Activated CD4-positive, alpha-beta memory T cell treated with anti-CD3 and anti-CD28 coated beads, Interleukin-2, amount 10 ng/mL, durations not matched to agents 7 days and 5 days (primary cell): ENCODE results near the gene MBP. TPM values are rescaled to one million over a fixed set of nuclear protein-coding genes. Genes with fewer than 3 reads are reported as not detected.
A peak's percentile ranks its signal among the peaks of the same experiment; 100 is the strongest.

Source experiments
- CTCF ChIA-PET: fragments of 350-600 bp; sonication (Branson Sonifier 250); formaldehyde crosslinking; loops from one replicate; lab custom pipeline; 2021; ENCODE audit warnings: antibody characterized with exemption, inconsistent platforms; lab: Charles Lee
- POLR2A ChIA-PET: fragments of 350-600 bp; sonication (Branson Sonifier 250); formaldehyde crosslinking; loops from one replicate; lab custom pipeline; 2021; ENCODE audit warnings: antibody characterized with exemption; lab: Charles Lee
- DNase-seq: peaks from one replicate; pipeline ENCODE4 v3.0.0-alpha.2; 2020
- H3K27ac Mint-ChIP-seq: one replicate; pipeline ENCODE4 v1.8.0; 2021; ENCODE audit warnings: mild to moderate bottlenecking, mixed read lengths
- H3K27me3 Mint-ChIP-seq: one replicate; pipeline ENCODE4 v1.8.0; 2021; ENCODE audit warnings: mixed read lengths
- H3K36me3 Mint-ChIP-seq: one replicate; pipeline ENCODE4 v1.8.0; 2021; ENCODE audit warnings: low read depth, mixed read lengths
- H3K4me1 Mint-ChIP-seq: one replicate; pipeline ENCODE4 v1.8.0; 2021; ENCODE audit warnings: mixed read lengths
- H3K4me3 Mint-ChIP-seq: one replicate; pipeline ENCODE4 v1.8.0; 2021; ENCODE audit warnings: mild to moderate bottlenecking, mixed read lengths
- H3K9me3 Mint-ChIP-seq: one replicate; pipeline ENCODE4 v1.8.0; 2021; ENCODE audit warnings: mixed read lengths
- total RNA-seq, 2 experiments: library from RNA; stranded (reverse); gene quantifications; one replicate each; pipeline ENCODE4 v1.2.3, GENCODE V29; 2021

The MBP gene
- total RNA-seq, 2 experiments from 2014 or later = 81.4 to 95.3 TPM

DNA sequence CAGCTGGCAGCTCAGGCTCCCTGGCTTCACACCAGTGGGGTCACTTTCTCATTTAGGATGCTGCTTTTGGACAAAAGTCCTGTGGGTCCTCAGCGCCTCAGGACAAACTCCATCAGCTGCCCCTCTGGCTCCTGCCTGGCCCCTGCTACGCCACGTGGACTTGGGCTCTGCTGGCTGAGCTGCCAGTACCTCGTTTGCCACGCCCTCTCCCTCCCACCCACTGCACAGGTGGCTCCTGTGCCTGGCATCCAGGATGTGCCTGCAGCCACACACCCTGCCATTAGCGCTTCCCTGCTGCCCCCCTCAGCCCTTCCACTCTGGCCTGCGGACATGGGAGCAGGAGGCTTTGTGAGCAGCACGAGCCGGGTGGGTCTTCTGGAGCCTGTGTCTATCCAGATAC, 191.3 kb downstream of the MBP start:
- Mint-ChIP-seq H3K36me3 (peaks cover 20% of the 10 kb centered on the region), H3K4me3 (no peak overlapping the region), H3K4me1 (peaks cover 4% of the 10 kb centered on the region), H3K27me3 (no peaks in the 10 kb centered on the region), H3K27ac (no peak overlapping the region), H3K9me3 (no peaks in the 10 kb centered on the region)
- CTCF ChIA-PET = no interaction called here
- POLR2A ChIA-PET = no interaction called here
- no peak for DNase-seq

DNA sequence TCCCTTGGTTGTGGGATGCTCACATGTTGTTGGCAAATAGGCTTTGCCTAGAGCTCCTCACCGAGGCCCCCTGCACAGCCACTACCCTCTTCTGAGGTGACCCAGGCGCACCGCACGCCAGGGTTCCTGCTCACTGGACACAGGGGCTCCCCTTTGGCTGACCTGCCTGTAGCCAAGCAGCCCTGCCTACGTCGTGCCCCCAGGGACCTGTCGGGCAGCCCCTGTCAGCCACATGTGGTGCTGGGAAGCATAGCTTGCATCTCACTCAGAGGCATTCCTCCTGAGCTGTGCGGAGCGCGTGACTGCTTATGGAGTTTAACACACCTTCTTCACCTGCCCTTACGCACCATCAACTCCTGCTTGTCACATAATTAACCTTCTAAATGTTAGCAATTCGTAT, 194.0 kb downstream of the MBP start:
- Mint-ChIP-seq H3K27me3 (no peaks in the 10 kb centered on the region), H3K36me3 (peaks cover 13% of the 10 kb centered on the region), H3K9me3 (no peaks in the 10 kb centered on the region), H3K27ac (no peak overlapping the region), H3K4me3 (no peak overlapping the region), H3K4me1 (no peaks in the 10 kb centered on the region)
- CTCF ChIA-PET = no interaction called here
- POLR2A ChIA-PET = no interaction called here
- no peak for DNase-seq

DNA sequence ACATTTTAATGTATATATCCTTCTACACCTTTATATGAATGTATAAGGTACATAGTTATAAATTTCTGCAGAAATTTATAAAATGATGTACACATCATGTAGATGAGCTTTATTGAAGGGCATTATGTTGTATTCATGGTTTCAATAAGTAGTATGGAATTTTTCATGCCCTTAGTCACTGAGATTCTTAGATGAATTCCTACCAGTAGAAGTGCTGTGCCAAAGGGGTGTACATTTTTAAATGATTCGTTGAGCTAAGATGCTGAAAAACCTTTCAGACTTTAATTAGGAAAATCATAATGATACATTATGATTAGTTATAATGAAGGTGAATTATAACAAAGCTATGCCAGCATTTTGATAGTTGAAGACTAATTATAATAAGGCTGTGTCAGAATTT, 195.0 kb downstream of the MBP start:
- no peak for DNase-seq

DNA sequence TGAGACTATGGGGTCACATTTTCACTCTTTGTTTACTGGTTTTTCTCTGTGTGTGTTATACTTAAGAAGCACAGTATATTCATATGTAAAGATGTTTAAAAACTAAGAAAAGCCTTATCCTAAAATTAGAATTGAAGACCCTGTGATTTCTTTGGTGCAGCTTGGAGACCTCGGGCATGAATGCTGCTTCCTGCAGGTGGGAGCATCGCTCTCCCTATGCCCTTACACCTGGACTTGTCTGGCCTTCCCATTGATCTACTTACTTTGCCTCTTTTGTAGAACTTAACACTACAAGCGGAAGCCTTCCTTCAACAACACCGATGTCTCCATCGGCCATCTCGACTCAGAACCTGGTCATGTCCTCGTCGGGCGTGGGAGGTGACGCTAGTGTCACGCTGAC, 195.7 kb downstream of the MBP start:
- Mint-ChIP-seq H3K27ac (no peak overlapping the region), H3K4me1 (peaks cover 10% of the 10 kb centered on the region), H3K9me3 (no peaks in the 10 kb centered on the region), H3K36me3 (peaks cover 21% of the 10 kb centered on the region), H3K27me3 (no peaks in the 10 kb centered on the region), H3K4me3 (no peak overlapping the region)
- ChIA-PET POLR2A (no interaction called here), CTCF (interaction anchor here (1.1 to 1.2 kb wide), 2 partner anchors 15 kb away, joined by 3 read pairs; no protein-coding TSS in a partner anchor)
- DNase-seq = no peak

More for the DNA sequence above, 195.0 kb downstream of the MBP start:
- no peaks in the 10 kb centered on the region for H3K9me3 Mint-ChIP-seq
- H3K4me1 Mint-ChIP-seq = peaks cover 3% of the 10 kb centered on the region
- ChIA-PET CTCF (interaction anchor here (1.1 to 1.2 kb wide), 2 partner anchors 14 to 15 kb away, joined by 3 read pairs; no protein-coding TSS in a partner anchor), POLR2A (no interaction called here)
- H3K27ac Mint-ChIP-seq = no peak overlapping the region
- peaks cover 16% of the 10 kb centered on the region for H3K36me3 Mint-ChIP-seq
- H3K27me3 Mint-ChIP-seq = no peaks in the 10 kb centered on the region
- no peak overlapping the region for H3K4me3 Mint-ChIP-seq

DNA sequence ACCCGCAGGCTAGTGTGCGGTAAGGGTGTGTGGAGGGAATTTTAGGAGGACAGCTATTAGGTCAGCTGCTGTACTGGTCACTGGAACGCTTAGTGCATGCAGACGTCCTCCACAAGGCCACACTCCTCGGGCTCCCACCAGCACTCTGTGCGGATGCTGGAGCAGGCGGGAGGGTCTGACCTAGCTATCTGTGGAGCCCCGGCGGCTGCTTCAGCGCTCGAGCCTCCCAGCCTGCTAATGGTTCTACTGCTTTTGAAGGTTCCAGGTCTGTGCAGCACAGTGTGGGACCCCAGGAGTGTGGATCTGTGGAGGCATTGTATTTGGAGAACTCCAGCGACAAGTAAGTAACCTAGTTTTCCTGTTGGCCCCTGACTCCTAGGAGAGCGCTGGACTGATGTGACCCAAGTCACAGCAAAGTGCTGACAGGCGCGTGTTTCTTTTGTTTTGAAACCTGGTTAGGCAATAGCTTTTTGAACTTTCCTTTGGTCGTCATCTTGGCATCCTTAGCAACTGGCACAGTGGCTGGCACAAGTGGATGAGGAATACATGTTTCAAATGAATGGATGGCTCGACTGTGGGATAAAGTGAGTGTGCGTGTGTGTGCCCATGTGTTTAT, 196.8 kb downstream of the MBP start:
- peaks cover 21% of the 10 kb centered on the region for H3K36me3 Mint-ChIP-seq
- no peak overlapping the region for H3K4me3 Mint-ChIP-seq
- H3K4me1 Mint-ChIP-seq = peaks cover 12% of the 10 kb centered on the region
- DNase-seq = no peak
- no peaks in the 10 kb centered on the region for H3K27me3 Mint-ChIP-seq
- no peaks in the 10 kb centered on the region for H3K9me3 Mint-ChIP-seq
- ChIA-PET CTCF (interaction anchor here (0.5 kb wide), 1 partner anchor 16 kb away, joined by 3 read pairs; no protein-coding TSS in a partner anchor), POLR2A (no interaction called here)
- H3K27ac Mint-ChIP-seq = no peak overlapping the region

DNA sequence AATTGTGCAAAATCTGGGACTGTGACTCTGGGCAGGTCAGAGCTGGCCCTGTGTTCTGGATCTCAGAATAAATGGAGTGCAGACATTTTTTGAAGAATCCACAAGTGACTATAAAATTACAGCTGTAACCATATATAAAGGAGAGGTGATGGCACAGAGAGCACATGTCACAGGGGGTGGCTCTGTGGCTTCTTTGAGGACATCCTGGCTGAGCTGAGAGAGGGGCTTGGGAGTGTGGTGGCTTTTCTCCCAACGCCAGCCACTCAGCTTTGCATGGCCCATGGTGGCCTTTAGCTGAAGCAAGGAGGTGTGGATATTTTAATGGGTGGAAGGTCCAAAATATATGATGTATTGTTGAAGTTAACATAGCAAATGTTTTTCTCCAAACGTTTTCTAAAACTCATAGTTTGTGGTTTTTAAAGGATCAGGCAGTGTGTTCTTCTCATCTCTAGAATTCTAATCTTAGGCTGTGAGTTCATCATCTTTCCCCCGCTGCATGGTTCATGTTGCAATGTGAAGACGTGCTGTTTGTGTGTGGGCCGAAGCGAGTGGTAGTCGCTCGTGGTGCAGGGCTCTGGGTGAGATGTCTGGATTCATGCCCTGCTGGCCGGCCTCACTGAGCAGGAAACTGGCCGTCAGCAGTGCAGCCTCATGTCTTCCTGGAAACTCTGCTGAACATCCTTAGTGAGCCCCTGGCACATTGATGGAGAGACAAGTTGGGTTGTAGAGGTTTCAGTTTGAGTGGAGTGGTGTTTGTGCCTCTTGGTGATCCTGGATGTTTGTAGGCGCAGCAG, 200.4 kb downstream of the MBP start:
- Mint-ChIP-seq H3K4me1 (peaks cover 21% of the 10 kb centered on the region), H3K27ac (peak overlapping the region; percentile 12), H3K9me3 (no peaks in the 10 kb centered on the region), H3K36me3 (peaks cover 41% of the 10 kb centered on the region), H3K27me3 (no peaks in the 10 kb centered on the region), H3K4me3 (no peak overlapping the region)
- ChIA-PET CTCF (interaction anchor here (1.3 to 2.9 kb wide), 2 partner anchors 10 to 19 kb away, joined by 5 to 13 read pairs; no protein-coding TSS in a partner anchor), POLR2A (no interaction called here)
- no peak for DNase-seq

DNA sequence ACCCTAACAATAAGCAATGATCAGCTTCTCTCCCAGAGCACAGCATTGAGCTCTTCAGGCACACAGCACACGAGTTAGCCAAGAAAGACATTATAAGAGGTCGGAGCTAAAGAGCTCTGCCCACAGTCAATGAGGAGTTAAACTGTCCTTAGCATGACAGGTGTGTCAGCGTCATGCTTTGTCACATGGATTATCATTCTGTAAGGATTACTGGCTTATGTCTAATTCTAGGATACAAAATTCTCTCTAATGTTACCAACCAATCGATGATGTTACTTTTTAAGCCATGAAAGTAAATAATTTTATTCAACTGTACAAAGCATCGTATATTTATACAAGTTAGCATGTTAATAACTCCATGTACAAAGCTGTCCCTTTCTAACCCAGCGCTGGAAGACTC, 201.4 kb downstream of the MBP start:
- H3K27ac Mint-ChIP-seq = no peak overlapping the region
- H3K4me3 Mint-ChIP-seq = no peak overlapping the region
- DNase-seq = no peak
- no peaks in the 10 kb centered on the region for H3K9me3 Mint-ChIP-seq
- no peaks in the 10 kb centered on the region for H3K27me3 Mint-ChIP-seq
- CTCF ChIA-PET = interaction anchor here (0.8 to 2.9 kb wide), 3 partner anchors 9 to 52 kb away, joined by 3 to 13 read pairs (median 5); no protein-coding TSS in a partner anchor
- POLR2A ChIA-PET = no interaction called here
- peaks cover 44% of the 10 kb centered on the region for H3K36me3 Mint-ChIP-seq
- H3K4me1 Mint-ChIP-seq = peaks cover 21% of the 10 kb centered on the region

Other genes with a start within 250 kb of the MBP start
- gene GALR1, start 117.1 kb upstream of the MBP start, total RNA-seq = not detected